Calu3 (cell line): ENCODE measurements around the gene CTXN2. TPM values are rescaled to one million over a fixed set of nuclear protein-coding genes. Genes with fewer than 3 reads are reported as not detected.

ENCODE experiments used
- BruUV-seq: library from RNA; stranded (reverse); fragments of 400-500 nt; replicated peaks from 2 replicates; lab custom pipeline; 2021; lab: Mats Ljungman, UMichigan
- CTCF ChIA-PET: fragments of 300-600 bp; sonication (Branson Sonifier 250); formaldehyde crosslinking; loops from one replicate; lab custom pipeline; 2022; ENCODE audit warnings: antibody characterized with exemption; lab: Charles Lee
- DNase-seq: peaks from one replicate; pipeline ENCODE4 v3.0.0; 2022
- H3K27ac Mint-ChIP-seq: one replicate; pipeline ENCODE4 v1.8.0; 2022; ENCODE audit warnings: mixed read lengths; ENCODE audit not compliant: unreplicated experiment
- H3K27me3 Mint-ChIP-seq: one replicate; pipeline ENCODE4 v1.8.0; 2022; ENCODE audit warnings: mixed read lengths; ENCODE audit not compliant: unreplicated experiment
- H3K36me3 Mint-ChIP-seq: one replicate; pipeline ENCODE4 v1.8.0; 2022; ENCODE audit warnings: mild to moderate bottlenecking, moderate library complexity, mixed read lengths; ENCODE audit not compliant: insufficient read depth, unreplicated experiment
- H3K4me1 Mint-ChIP-seq: one replicate; pipeline ENCODE4 v1.8.0; 2022; ENCODE audit warnings: mild to moderate bottlenecking, low read depth, mixed read lengths; ENCODE audit not compliant: unreplicated experiment
- H3K4me3 Mint-ChIP-seq: one replicate; pipeline ENCODE4 v1.8.0; 2022; ENCODE audit warnings: mild to moderate bottlenecking, low read depth, moderate library complexity, mixed read lengths; ENCODE audit not compliant: unreplicated experiment
- H3K9me3 Mint-ChIP-seq: one replicate; pipeline ENCODE4 v1.8.0; 2022; ENCODE audit warnings: low read depth, mixed read lengths; ENCODE audit not compliant: unreplicated experiment
- CTCF ChIP-seq: fragments of 200-600 bp; IDR thresholded peaks from one replicate; pipeline ENCODE4 v1.8.0; 2022; ENCODE audit warnings: antibody characterized with exemption; ENCODE audit not compliant: unreplicated experiment
- intact Hi-C: fragments of 100-400 bp; cut with micrococcal nuclease; formaldehyde crosslinking; loops from one replicate; pipeline ENCODE4 v1.10.0; 2022; ENCODE audit not compliant: unreplicated experiment
- total RNA-seq: library from RNA; stranded (reverse); gene quantifications from 2 replicates; pipeline ENCODE4 v1.2.3, GENCODE V29; 2022

The CTXN2 gene
- total RNA-seq, 1 experiment from 2014 or later: not detected

GRCh38 chr15:48242015-48242414, 50.5 kb downstream of the CTXN2 start:
- no peak for TF ChIP-seq CTCF
- no TSS peak for BruUV-seq
- intact Hi-C loops: no loop called here
- H3K9me3 Mint-ChIP-seq: no peaks in the 10 kb centered on the region
- CTCF ChIA-PET: no interaction called here
- no peaks in the 10 kb centered on the region for H3K36me3 Mint-ChIP-seq
- H3K27me3 Mint-ChIP-seq: peaks cover 36% of the 10 kb centered on the region
- no peak overlapping the region for H3K4me3 Mint-ChIP-seq
- no peaks in the 10 kb centered on the region for H3K4me1 Mint-ChIP-seq
- no peak for DNase-seq
- H3K27ac Mint-ChIP-seq: no peak overlapping the region

- CTCF ChIA-PET: no interaction called here
- TF ChIP-seq CTCF: no peak
- no peaks in the 10 kb centered on the region for H3K36me3 Mint-ChIP-seq
- no peaks in the 10 kb centered on the region for H3K4me1 Mint-ChIP-seq
- no peak for DNase-seq
- BruUV-seq: no TSS peak
- H3K27me3 Mint-ChIP-seq: peaks cover 30% of the 10 kb centered on the region
- intact Hi-C loops: no loop called here
- no peaks in the 10 kb centered on the region for H3K9me3 Mint-ChIP-seq
- H3K4me3 Mint-ChIP-seq: no peak overlapping the region
- H3K27ac Mint-ChIP-seq: no peak overlapping the region
These were observed 51.1 kb downstream of the CTXN2 start for GRCh38 chr15:48242535-48242934.

- Mint-ChIP-seq H3K4me1 (no peaks in the 10 kb centered on the region), H3K27me3 (peaks cover 29% of the 10 kb centered on the region), H3K36me3 (no peaks in the 10 kb centered on the region), H3K9me3 (no peaks in the 10 kb centered on the region), H3K27ac (no peak overlapping the region), H3K4me3 (no peak overlapping the region)
- CTCF ChIA-PET: no interaction called here
- BruUV-seq: no TSS peak
- no peak for DNase-seq
- intact Hi-C loops: no loop called here
- no peak for TF ChIP-seq CTCF
These were observed 53.5 kb downstream of the CTXN2 start for GRCh38 chr15:48244921-48245320.

- BruUV-seq: no TSS peak
- CTCF ChIA-PET: no interaction called here
- H3K27me3 Mint-ChIP-seq: peaks cover 51% of the 10 kb centered on the region
These were observed 56.9 kb downstream of the CTXN2 start for GRCh38 chr15:48248414-48248813.

More at GRCh38 chr15:48248414-48248813, 56.9 kb downstream of the CTXN2 start:
- Mint-ChIP-seq H3K9me3 (no peaks in the 10 kb centered on the region), H3K4me3 (no peak overlapping the region), H3K27ac (no peak overlapping the region), H3K36me3 (no peaks in the 10 kb centered on the region), H3K4me1 (no peaks in the 10 kb centered on the region)
- DNase-seq: no peak
- TF ChIP-seq CTCF: no peak
- intact Hi-C loops: no loop called here
